Keratinocyte (primary cell): ENCODE data around the gene PARD3. TPM values are rescaled to one million over a fixed set of nuclear protein-coding genes. Genes with fewer than 3 reads are reported as not detected.

Experiments used
- DNase-seq: peaks from one replicate; pipeline ENCODE4 v3.0.0-alpha.2; 2011; ENCODE audit warnings: low read depth, missing footprints, low spot score
- FAIRE-seq: peaks from 2 replicates; lab custom pipeline; 2011; peaks lifted over from hg19 to GRCh38; lab: Jason Lieb, UNC
- H2AFZ ChIP-seq: 2 replicates; pipeline ENCODE4 v1.6.0; 2012; ENCODE audit warnings: low read length, control low read depth, inconsistent platforms; ENCODE audit not compliant: control insufficient read depth
- H3K27ac ChIP-seq: 2 replicates; pipeline ENCODE4 v1.5.1; 2011; ENCODE audit warnings: low read length; ENCODE audit not compliant: control insufficient read depth, insufficient read depth
- H3K27me3 ChIP-seq: 3 replicates; pipeline ENCODE4 v1.6.0; 2011; ENCODE audit warnings: low read length; ENCODE audit not compliant: control insufficient read depth, insufficient read depth; ENCODE audit errors: extremely low read depth
- H3K36me3 ChIP-seq, 2 experiments: 2 replicates in 1 of 2; 3 replicates in 1 of 2; pipeline ENCODE4 v1.5.1; 2011; ENCODE audit warnings: low read length in 2 of 2, mild to moderate bottlenecking in 1 of 2; ENCODE audit not compliant: control insufficient read depth in 2 of 2, insufficient read depth in 2 of 2; ENCODE audit errors: extremely low read depth in 1 of 2
- H3K4me1 ChIP-seq: 3 replicates; pipeline ENCODE4 v1.5.1; 2011; ENCODE audit warnings: low read length; ENCODE audit not compliant: control insufficient read depth, insufficient read depth; ENCODE audit errors: extremely low read depth
- H3K4me2 ChIP-seq: 3 replicates; pipeline ENCODE4 v1.6.0; 2011; ENCODE audit warnings: low read depth, low read length; ENCODE audit not compliant: control insufficient read depth, insufficient read depth; ENCODE audit errors: extremely low read depth
- H3K4me3 ChIP-seq, 3 experiments: fragments of 200-600 bp in 1 of 3; sonication (generic) in 1 of 3; 2 replicates in 2 of 3; 3 replicates in 1 of 3; pipeline ENCODE4 v1.5.1; 2011 to 2016; ENCODE audit warnings: low read length in 3 of 3, mild to moderate bottlenecking in 3 of 3, control low read depth in 2 of 3, inconsistent platforms in 1 of 3, low read depth in 1 of 3, mixed read lengths in 1 of 3, mixed run types in 1 of 3, moderate library complexity in 1 of 3; ENCODE audit not compliant: control insufficient read depth in 2 of 3, insufficient read depth in 2 of 3; ENCODE audit errors: extremely low read depth in 1 of 3
- H3K79me2 ChIP-seq: 2 replicates; pipeline ENCODE4 v1.6.0; 2012; ENCODE audit warnings: low read length; ENCODE audit not compliant: control insufficient read depth, insufficient read depth
- H3K9ac ChIP-seq: 3 replicates; pipeline ENCODE4 v1.6.0; 2011; ENCODE audit warnings: low read length; ENCODE audit not compliant: control insufficient read depth, insufficient read depth; ENCODE audit errors: extremely low read depth
- H3K9me1 ChIP-seq: 3 replicates; pipeline ENCODE4 v1.6.0; 2011; ENCODE audit warnings: low read length; ENCODE audit not compliant: control insufficient read depth, insufficient read depth; ENCODE audit errors: extremely low read depth
- H3K9me3 ChIP-seq: 2 replicates; pipeline ENCODE4 v1.5.1; 2012; ENCODE audit warnings: low read depth, low read length; ENCODE audit not compliant: control insufficient read depth
- H4K20me1 ChIP-seq: 3 replicates; pipeline ENCODE4 v1.6.0; 2011; ENCODE audit warnings: low read length; ENCODE audit not compliant: control insufficient read depth, insufficient read depth; ENCODE audit errors: extremely low read depth
- EZH2 ChIP-seq: IDR thresholded peaks from one replicate; pipeline ENCODE4 v1.6.1; 2012; ENCODE audit warnings: inconsistent platforms, mild to moderate bottlenecking, low read length, moderate library complexity
- dilution Hi-C: fragments of 300-500 bp; cut with MboI; formaldehyde crosslinking; loops from one replicate; pipeline ENCODE4 v1.7.0; 2020; ENCODE audit warnings: low sequenced_read_pairs; ENCODE audit not compliant: extremely low pct_ligation_motif_present
- polyA plus RNA-seq, 5 experiments: library from polyadenylated mRNA; depleted of rRNA in 3 of 5; stranded (reverse) in 3 of 5; stranded (forward) in 1 of 5; unstranded in 1 of 5; fragments of >200 nt; gene quantifications; 1 replicate in 1 of 5; 2 replicates in 3 of 5; 3 replicates in 1 of 5; pipeline versions ENCODE4 v1.2.1 to v1.2.3, GENCODE V29; 2011 to 2012; ENCODE audit warnings: missing spikeins in 2 of 5, low read depth in 1 of 5, low replicate concordance in 1 of 5
- TF ChIP-seq, protein P1 (sequence below), 3 experiments: IDR thresholded peaks in 1 of 3; conservative IDR thresholded peaks in 1 of 3; optimal IDR thresholded peaks in 1 of 3; 2 replicates in 2 of 3; 3 replicates in 1 of 3; pipeline versions ENCODE3 to v1.5.1; 2011; ENCODE audit warnings: low read length in 3 of 3, mild to moderate bottlenecking in 3 of 3, moderate library complexity in 2 of 3, control low read depth in 1 of 3, inconsistent platforms in 1 of 3; ENCODE audit not compliant: insufficient read depth in 2 of 3; ENCODE audit errors: extremely low read depth in 1 of 3

The PARD3 gene
- polyA plus RNA-seq, 1 donor (not counting 4 experiments of a cell fraction or from before 2014, with no cell fraction given) = 46.4 TPM

DNA sequence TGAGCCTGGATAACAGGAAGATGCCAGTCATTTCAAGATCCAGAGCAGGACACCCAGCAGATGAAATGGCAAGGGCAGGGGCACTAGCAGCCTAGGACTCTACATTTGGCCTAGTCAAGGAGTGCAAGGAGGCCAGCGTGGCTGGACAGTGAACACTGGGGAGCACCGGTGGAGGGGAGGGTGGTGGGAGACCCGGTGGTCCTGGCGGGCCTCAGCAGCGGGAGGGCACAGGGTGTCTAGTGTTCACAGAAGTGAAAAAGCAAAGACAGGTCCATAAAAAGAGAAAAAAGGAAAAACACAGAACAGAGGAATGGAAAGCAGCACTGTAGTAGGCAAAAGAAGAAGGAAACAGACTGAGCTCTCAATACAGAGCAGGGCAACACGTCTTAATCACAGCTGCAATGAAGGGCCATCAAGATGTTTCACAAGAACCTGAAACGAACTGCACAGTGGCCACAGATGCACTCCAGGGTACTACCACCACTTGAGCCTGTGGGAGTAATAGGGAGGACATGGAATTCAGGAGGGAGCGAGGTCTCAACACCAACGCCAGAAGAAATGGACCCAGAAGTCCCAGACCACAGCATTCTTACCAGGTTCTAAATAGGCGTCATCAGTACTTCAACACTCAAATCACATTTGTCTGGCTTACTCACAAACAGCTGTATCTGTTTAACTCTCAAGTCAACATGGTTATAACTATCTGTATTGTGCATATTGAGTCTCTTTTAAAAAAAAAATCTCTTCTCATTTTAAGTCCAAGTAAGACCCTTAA, 573.7 kb downstream of the PARD3 start:
- Histone ChIP-seq H4K20me1 (no peaks in the 10 kb centered on the region), H3K9me1 (no peaks in the 10 kb centered on the region), H3K9ac (no peak overlapping the region), H3K36me3 (no peaks in the 10 kb centered on the region), H3K4me1 (no peaks in the 10 kb centered on the region), H3K79me2 (no peaks in the 10 kb centered on the region), H3K9me3 (no peaks in the 10 kb centered on the region), H3K27me3 (no peaks in the 10 kb centered on the region), H3K27ac (no peak overlapping the region), H2AFZ (no peak overlapping the region), H3K4me2 (no peak overlapping the region), H3K4me3 (no peak overlapping the region)
- TF ChIP-seq EZH2 = no peak
- TF ChIP-seq, protein P1, sequence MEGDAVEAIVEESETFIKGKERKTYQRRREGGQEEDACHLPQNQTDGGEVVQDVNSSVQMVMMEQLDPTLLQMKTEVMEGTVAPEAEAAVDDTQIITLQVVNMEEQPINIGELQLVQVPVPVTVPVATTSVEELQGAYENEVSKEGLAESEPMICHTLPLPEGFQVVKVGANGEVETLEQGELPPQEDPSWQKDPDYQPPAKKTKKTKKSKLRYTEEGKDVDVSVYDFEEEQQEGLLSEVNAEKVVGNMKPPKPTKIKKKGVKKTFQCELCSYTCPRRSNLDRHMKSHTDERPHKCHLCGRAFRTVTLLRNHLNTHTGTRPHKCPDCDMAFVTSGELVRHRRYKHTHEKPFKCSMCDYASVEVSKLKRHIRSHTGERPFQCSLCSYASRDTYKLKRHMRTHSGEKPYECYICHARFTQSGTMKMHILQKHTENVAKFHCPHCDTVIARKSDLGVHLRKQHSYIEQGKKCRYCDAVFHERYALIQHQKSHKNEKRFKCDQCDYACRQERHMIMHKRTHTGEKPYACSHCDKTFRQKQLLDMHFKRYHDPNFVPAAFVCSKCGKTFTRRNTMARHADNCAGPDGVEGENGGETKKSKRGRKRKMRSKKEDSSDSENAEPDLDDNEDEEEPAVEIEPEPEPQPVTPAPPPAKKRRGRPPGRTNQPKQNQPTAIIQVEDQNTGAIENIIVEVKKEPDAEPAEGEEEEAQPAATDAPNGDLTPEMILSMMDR (optimal IDR thresholded peaks at IDR 0.05 in 1 of 3, IDR thresholded peaks at IDR 0.05 in 1 of 3, conservative IDR thresholded peaks at IDR 0.05 in 1 of 3; ENCODE audit: extremely low read depth in 1 of 3, insufficient read depth in 2 of 3, low read length in 3 of 3) = no peak
- FAIRE-seq = no peak
- DNase-seq = no peak
- dilution Hi-C loops = no loop called here

- dilution Hi-C loops = no loop called here
- TF ChIP-seq, protein P1 (optimal IDR thresholded peaks at IDR 0.05 in 1 of 3, IDR thresholded peaks at IDR 0.05 in 1 of 3, conservative IDR thresholded peaks at IDR 0.05 in 1 of 3; ENCODE audit: extremely low read depth in 1 of 3, insufficient read depth in 2 of 3, low read length in 3 of 3) = no peak
- no peak for TF ChIP-seq EZH2
These were observed 575.1 kb downstream of the PARD3 start for GRCh38 chr10:34240039-34240438.

More at GRCh38 chr10:34240039-34240438, 575.1 kb downstream of the PARD3 start:
- H3K27me3 ChIP-seq = no peaks in the 10 kb centered on the region
- DNase-seq = no peak
- no peaks in the 10 kb centered on the region for H3K4me1 ChIP-seq
- no peak overlapping the region for H3K9ac ChIP-seq
- H3K4me2 ChIP-seq = no peak overlapping the region
- no peak overlapping the region for H3K27ac ChIP-seq
- no peak for FAIRE-seq
- H3K4me3 ChIP-seq = no peak overlapping the region
- H3K9me3 ChIP-seq = no peaks in the 10 kb centered on the region
- no peak overlapping the region for H2AFZ ChIP-seq
- H3K36me3 ChIP-seq = no peaks in the 10 kb centered on the region
- H3K9me1 ChIP-seq = no peaks in the 10 kb centered on the region
- H4K20me1 ChIP-seq = no peaks in the 10 kb centered on the region
- no peaks in the 10 kb centered on the region for H3K79me2 ChIP-seq
